IMR-90 (cell line): ENCODE results near the gene SLC7A9. TPM values are rescaled to one million over a fixed set of nuclear protein-coding genes. Genes with fewer than 3 reads are reported as not detected.

ENCODE experiments used
- ATAC-seq: fragments of 200-7000 bp; cut with Tn5 transposase; 2 replicates; pipeline ENCODE4 v1.9.1; 2020; ENCODE audit warnings: low read depth, mild to moderate bottlenecking, moderate library complexity
- BruUV-seq: library from RNA; stranded (reverse); fragments of 400-500 nt; replicated peaks from 2 replicates; lab custom pipeline; 2021; lab: Mats Ljungman, UMichigan
- CTCF ChIA-PET: fragments of 300-600 bp; formaldehyde crosslinking; extraction: SDS; loops from one replicate; lab custom pipeline; 2021; ENCODE audit warnings: antibody characterized with exemption; lab: Yijun Ruan, JAX
- POLR2A ChIA-PET: fragments of 300-600 bp; sonication (Branson Sonifier 250); formaldehyde crosslinking; loops from one replicate; lab custom pipeline; 2022; ENCODE audit warnings: antibody characterized with exemption; ENCODE audit not compliant: unreplicated experiment; lab: Charles Lee
- DNase-seq: peaks from one replicate; pipeline ENCODE4 v3.0.0; 2013
- H2AFZ ChIP-seq: replicated peaks from 2 replicates; pipeline ENCODE3; 2013; ENCODE audit warnings: low read length, mild to moderate bottlenecking; ENCODE audit not compliant: poor library complexity
- H2AK5ac ChIP-seq: 2 replicates; pipeline ENCODE4 v1.6.1; 2013; ENCODE audit warnings: low read depth, low read length, inconsistent platforms
- H2AK9ac ChIP-seq: replicated peaks from 2 replicates; pipeline ENCODE3; 2013; ENCODE audit warnings: mild to moderate bottlenecking, low read depth, low read length, moderate library complexity; ENCODE audit not compliant: poor library complexity
- H2BK120ac ChIP-seq: 2 replicates; pipeline ENCODE4 v1.6.1; 2013; ENCODE audit warnings: low read depth, low read length, inconsistent platforms
- H2BK15ac ChIP-seq: 3 replicates; pipeline ENCODE4 v1.6.1; 2013; ENCODE audit warnings: low read depth, low read length, inconsistent platforms
- H2BK20ac ChIP-seq: 2 replicates; pipeline ENCODE4 v1.6.1; 2013; ENCODE audit warnings: low read depth, mild to moderate bottlenecking, inconsistent platforms, low read length, moderate library complexity
- H2BK5ac ChIP-seq: 2 replicates; pipeline ENCODE4 v1.6.1; 2013; ENCODE audit warnings: mild to moderate bottlenecking, low read depth, low read length, inconsistent platforms; ENCODE audit not compliant: poor library complexity, severe bottlenecking
- H3K14ac ChIP-seq: replicated peaks from 2 replicates; pipeline ENCODE4 v1.6.1; 2013; ENCODE audit warnings: low read depth, low read length, inconsistent platforms
- H3K18ac ChIP-seq: 2 replicates; pipeline ENCODE4 v1.6.1; 2013; ENCODE audit warnings: low read depth, low read length, control low read depth
- H3K23ac ChIP-seq: 2 replicates; pipeline ENCODE4 v1.6.1; 2013; ENCODE audit warnings: low read depth, low read length, inconsistent platforms
- H3K27ac ChIP-seq: 2 replicates; pipeline ENCODE4 v1.5.1; 2013; ENCODE audit warnings: mild to moderate bottlenecking, control low read depth, low read length; ENCODE audit not compliant: insufficient read depth
- H3K27me3 ChIP-seq: 2 replicates; pipeline ENCODE4 v1.6.1; 2013; ENCODE audit warnings: low read length; ENCODE audit not compliant: control insufficient read depth, insufficient read depth
- H3K36me3 ChIP-seq: 2 replicates; pipeline ENCODE4 v1.6.1; 2013; ENCODE audit warnings: low read length, mixed read lengths; ENCODE audit not compliant: control insufficient read depth, insufficient read depth
- H3K4ac ChIP-seq: 2 replicates; pipeline ENCODE4 v1.6.1; 2013; ENCODE audit warnings: low read depth, low read length, inconsistent platforms
- H3K4me1 ChIP-seq: 2 replicates; pipeline ENCODE4 v1.6.1; 2013; ENCODE audit warnings: low read length, mixed read lengths; ENCODE audit not compliant: control insufficient read depth, insufficient read depth
- H3K4me2 ChIP-seq: 2 replicates; pipeline ENCODE4 v1.6.1; 2013; ENCODE audit warnings: low read depth, mild to moderate bottlenecking, control low read depth, low read length, moderate library complexity
- H3K4me3 ChIP-seq: 2 replicates; pipeline ENCODE4 v1.5.1; 2013; ENCODE audit warnings: low read depth, mild to moderate bottlenecking, control low read depth, low read length, moderate library complexity; ENCODE audit not compliant: insufficient read depth
- H3K56ac ChIP-seq: 2 replicates; pipeline ENCODE4 v1.6.1; 2013; ENCODE audit warnings: low read length, inconsistent platforms; ENCODE audit not compliant: insufficient read depth; ENCODE audit errors: extremely low read depth
- H3K79me1 ChIP-seq, 2 experiments: 2 replicates each; pipeline ENCODE4 v1.6.1; 2013; ENCODE audit warnings: low read length in 2 of 2, inconsistent platforms in 1 of 2, low read depth in 1 of 2
- H3K9ac ChIP-seq: 2 replicates; pipeline ENCODE4 v1.6.1; 2013; ENCODE audit warnings: low read depth, low read length, control low read depth
- H3K9me1 ChIP-seq: 2 replicates; pipeline ENCODE4 v1.6.1; 2013; ENCODE audit warnings: low read length, inconsistent platforms; ENCODE audit not compliant: insufficient read depth
- H3K9me3 ChIP-seq: 2 replicates; pipeline ENCODE4 v1.6.1; 2013; ENCODE audit warnings: low read length; ENCODE audit not compliant: control insufficient read depth, insufficient read depth
- H4K20me1 ChIP-seq: 2 replicates; pipeline ENCODE4 v1.6.1; 2013; ENCODE audit warnings: low read length, inconsistent platforms; ENCODE audit not compliant: insufficient read depth
- H4K5ac ChIP-seq: 2 replicates; pipeline ENCODE4 v1.6.1; 2013; ENCODE audit warnings: mild to moderate bottlenecking, low read depth, low read length, control low read depth
- H4K8ac ChIP-seq, 2 experiments: 2 replicates each; pipeline ENCODE4 v1.6.1; 2013; ENCODE audit warnings: low read depth in 2 of 2, low read length in 2 of 2, control low read depth in 1 of 2, inconsistent platforms in 1 of 2
- H4K91ac ChIP-seq: 2 replicates; pipeline ENCODE4 v1.6.1; 2013; ENCODE audit warnings: low read depth, low read length, inconsistent platforms; ENCODE audit not compliant: insufficient read depth
- BHLHE40 ChIP-seq: fragments of 150-350 bp; IDR thresholded peaks from 2 replicates; pipeline ENCODE4 v1.6.1; 2016; ENCODE audit warnings: mild to moderate bottlenecking, low read depth, low read length
- CEBPB ChIP-seq: IDR thresholded peaks from 2 replicates; pipeline ENCODE4 v1.6.1; 2012; ENCODE audit warnings: low read depth, low read length, improper control_type of control experiment
- CHD1 ChIP-seq: IDR thresholded peaks from 2 replicates; pipeline ENCODE4 v1.6.1; 2012; ENCODE audit warnings: low read depth, low read length, improper control_type of control experiment
- FOS ChIP-seq: fragments of 150-350 bp; IDR thresholded peaks from 2 replicates; pipeline ENCODE4 v1.6.1; 2016; ENCODE audit warnings: low read depth, low read length
- MAFK ChIP-seq: IDR thresholded peaks from 2 replicates; pipeline ENCODE4 v1.6.1; 2012; ENCODE audit warnings: low read depth, low read length, improper control_type of control experiment
- MAZ ChIP-seq: IDR thresholded peaks from 2 replicates; pipeline ENCODE4 v1.6.1; 2012; ENCODE audit warnings: low read depth, mild to moderate bottlenecking, low read length, improper control_type of control experiment, moderate library complexity, borderline replicate concordance
- MXI1 ChIP-seq: IDR thresholded peaks from 2 replicates; pipeline ENCODE4 v1.6.1; 2012; ENCODE audit warnings: low read depth, mild to moderate bottlenecking, low read length, moderate library complexity, borderline replicate concordance
- RAD21 ChIP-seq: IDR thresholded peaks from 2 replicates; pipeline ENCODE4 v1.6.1; 2012; ENCODE audit warnings: low read length, improper control_type of control experiment
- WGBS, 2 experiments: methylation state at CpG; one replicate each; pipeline versions ENCODE4 v1.1.5 to v1.1.7; 2013; ENCODE audit warnings: missing lambda C conversion rate in 2 of 2; ENCODE audit not compliant: insufficient read length in 1 of 2; ENCODE audit errors: extremely low coverage in 2 of 2; 5-methylcytosine and 5-hydroxymethylcytosine counted together
- dilution Hi-C: fragments of 300-500 bp; cut with HindIII; formaldehyde crosslinking; loops from one replicate; pipeline ENCODE4 v1.14.3; 2018; ENCODE audit warnings: low sequenced_read_pairs; ENCODE audit not compliant: unreplicated experiment
- in situ Hi-C: fragments of 300-500 bp; cut with MboI; formaldehyde crosslinking; loops from 3 replicates; pipeline ENCODE4 v1.14.3; 2019; ENCODE audit warnings: low sequenced_read_pairs, inconsistent platforms, mixed read lengths
- intact Hi-C: fragments of 100-400 bp; cut with micrococcal nuclease; formaldehyde crosslinking; loops from 2 replicates; pipeline ENCODE4 v1.10.0; 2022
- polyA plus RNA-seq, 3 experiments: library from polyadenylated mRNA; depleted of rRNA; stranded (reverse); fragments of >200 nt; gene quantifications; 2 replicates each; pipeline ENCODE4 v1.2.3, GENCODE V29; 2012; ENCODE audit warnings: low replicate concordance in 1 of 3
- total RNA-seq: library from RNA; depleted of rRNA; stranded (reverse); fragments of >200 nt; gene quantifications from 2 replicates; pipeline ENCODE4 v1.2.3, GENCODE V29; 2012

Gene SLC7A9
- total and polyA plus RNA-seq, 2 of the 4 experiments (the other 2 are of a cell fraction): not detected

DNA sequence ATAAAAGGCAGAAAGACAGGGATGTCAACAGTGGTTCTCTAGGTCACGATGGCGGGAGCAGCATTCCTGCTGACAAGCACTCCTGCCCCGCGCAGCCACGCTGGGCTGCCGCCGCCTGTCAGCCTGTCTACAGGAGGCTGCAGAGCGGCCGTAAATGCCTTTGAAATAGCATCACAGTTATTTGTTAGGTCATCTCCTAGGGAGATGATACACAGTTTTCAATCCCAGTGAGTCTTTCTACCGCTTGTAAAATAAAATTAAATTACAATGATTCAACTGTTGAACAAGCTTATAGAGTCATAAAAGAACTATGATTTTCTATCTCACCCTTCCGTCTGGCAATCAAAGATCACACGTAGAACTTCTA is 7.3 kb upstream of the SLC7A9 start:
- H3K9me1 ChIP-seq: no peaks in the 10 kb centered on the region
- ChIA-PET POLR2A (no interaction called here), CTCF (no interaction called here)
- H3K9ac ChIP-seq: no peak overlapping the region
- H3K4ac ChIP-seq: no peak overlapping the region
- no peak overlapping the region for H3K4me2 ChIP-seq
- ATAC-seq (peak; percentile 83), DNase-seq (peak; percentile 50)
- intact Hi-C loops (no loop called here), dilution Hi-C loops (no loop called here), in situ Hi-C loops (no loop called here)
- TF ChIP-seq MAFK: no peak
- TF ChIP-seq RAD21: no peak
- TF ChIP-seq CHD1: no peak
- no peak for TF ChIP-seq BHLHE40
- TF ChIP-seq CEBPB: no peak
- TF ChIP-seq FOS: no peak
- TF ChIP-seq MAZ: no peak
- TF ChIP-seq MXI1: no peak
- no peaks in the 10 kb centered on the region for H3K27me3 ChIP-seq
- H3K56ac ChIP-seq: no peak overlapping the region
- H3K36me3 ChIP-seq: no peaks in the 10 kb centered on the region; the same call in none of the 2 replicates
- no peaks in the 10 kb centered on the region for H3K4me1 ChIP-seq
- no peak overlapping the region for H4K8ac ChIP-seq
- no peak overlapping the region for H3K14ac ChIP-seq
- no peak overlapping the region for H4K91ac ChIP-seq
- H2BK120ac ChIP-seq: no peak overlapping the region
- H2AK9ac ChIP-seq: no peak overlapping the region
- no peak overlapping the region for H2BK15ac ChIP-seq
- H3K79me1 ChIP-seq: no peaks in the 10 kb centered on the region
- H3K23ac ChIP-seq: no peak overlapping the region
- no peak overlapping the region for H2AFZ ChIP-seq
- no peak overlapping the region for H4K5ac ChIP-seq
- WGBS, 2 experiments: no CpG with 5 or more reads among the region's 12 CpGs
- no peaks in the 10 kb centered on the region for H3K9me3 ChIP-seq
- H4K20me1 ChIP-seq: no peaks in the 10 kb centered on the region
- no TSS peak for BruUV-seq
- H2AK5ac ChIP-seq: no peak overlapping the region
- H2BK5ac ChIP-seq: no peak overlapping the region
- no peak overlapping the region for H2BK20ac ChIP-seq
- no peak overlapping the region for H3K18ac ChIP-seq
- H3K4me3 ChIP-seq: no peak overlapping the region
- H3K27ac ChIP-seq: no peak overlapping the region
